K562 (cell line): ENCODE results near the gene LHPP. TPM values are rescaled to one million over a fixed set of nuclear protein-coding genes. Genes with fewer than 3 reads are reported as not detected.

Source experiments
- CHD7 ChIP-seq: fragments of 200-600 bp; sonication (generic); IDR thresholded peaks from one replicate; pipeline ENCODE4 v1.6.1; 2012; ENCODE audit warnings: mild to moderate bottlenecking, low read depth, low read length, inconsistent platforms
- ETV5 ChIP-seq: sonication (generic); formaldehyde crosslinking; IDR thresholded peaks from 2 replicates; pipeline ENCODE4 v1.4.0; 2020; ENCODE audit warnings: low read depth, mild to moderate bottlenecking, missing genetic modification reagents
- FOSL1 ChIP-seq: fragments of 200-800 bp; sonication (Bioruptor generic); conservative IDR thresholded peaks from 2 replicates; pipeline ENCODE4 v1.6.1; 2016; ENCODE audit warnings: missing genetic modification characterization, missing compliant biosample characterization
- MTA3 ChIP-seq: fragments of 450-650 bp; formaldehyde crosslinking; IDR thresholded peaks from 2 replicates; pipeline ENCODE4 v1.6.1; 2017; ENCODE audit warnings: mild to moderate bottlenecking, borderline replicate concordance
- SETDB1 ChIP-seq: IDR thresholded peaks from one replicate; pipeline ENCODE4 v1.6.1; 2012; ENCODE audit warnings: low read length, control low read depth, inconsistent platforms
- SNRNP70 ChIP-seq: fragments of 200-400 bp; formaldehyde crosslinking; optimal IDR thresholded peaks from 2 replicates; pipeline ENCODE3; 2017; ENCODE audit warnings: low read depth, low read length
- ZNF347 ChIP-seq: fragments of 450-650 bp; formaldehyde crosslinking; IDR thresholded peaks from 2 replicates; pipeline ENCODE4 v1.4.0; 2020; ENCODE audit warnings: low read depth, mild to moderate bottlenecking, moderate library complexity
- polyA plus RNA-seq, 8 experiments: library from polyadenylated mRNA; depleted of rRNA in 4 of 8; stranded (reverse) in 5 of 8; unstranded in 3 of 8; fragments of >200 nt; fragmentation: Nextera tagmentation in 2 of 8; fragmentation: Illumina TruSeq in 1 of 8; extraction: Ambion mirVana in 2 of 8; extraction: Trizol in 1 of 8; gene quantifications; 2 replicates each; pipeline versions ENCODE4 v1.2.1 to v1.2.3, GENCODE V29; 2011 to 2014; ENCODE audit warnings: inconsistent platforms in 1 of 8, missing spikeins in 1 of 8
- total RNA-seq, 7 experiments: library from RNA; depleted of rRNA in 6 of 7; stranded (reverse); fragments of >200 nt in 6 of 7; fragmentation: Illumina TruSeq in 2 of 7; extraction: Trizol in 2 of 7; gene quantifications; 2 replicates each; pipeline versions ENCODE4 v1.2.1 to v1.2.3, GENCODE V29; 2011 to 2021; ENCODE audit warnings: low replicate concordance in 1 of 7

Gene LHPP
- total and polyA plus RNA-seq, 9 of the 15 experiments (the other 6 are each of a cell fraction or from before 2014, with no cell fraction given), result 0.34 to 7.4 (median 3.0) TPM

- TF ChIP-seq CHD7 (no peak), ETV5 (CRISPR knock-in tag) (no peak), ZNF347 (no peak), SNRNP70 (no peak), FOSL1 (no peak), SETDB1 (no peak), MTA3 (no peak)
These were observed 12.9 kb upstream of the LHPP start (continued) for GRCh38 chr10:124448696-124449169.
